ENCODE measurements around the gene MICALL2. TPM values are rescaled to one million over a fixed set of nuclear protein-coding genes. Genes with fewer than 3 reads are reported as not detected.

MICALL2 gene
- total and polyA plus RNA-seq, 3 donors from 2014 or later = 13.4 to 39.4 (median 29.4) TPM

- H3K9me3 ChIP-seq = no peaks in the 10 kb centered on the region
- DNase-seq = no peak
- TF ChIP-seq, protein P1, sequence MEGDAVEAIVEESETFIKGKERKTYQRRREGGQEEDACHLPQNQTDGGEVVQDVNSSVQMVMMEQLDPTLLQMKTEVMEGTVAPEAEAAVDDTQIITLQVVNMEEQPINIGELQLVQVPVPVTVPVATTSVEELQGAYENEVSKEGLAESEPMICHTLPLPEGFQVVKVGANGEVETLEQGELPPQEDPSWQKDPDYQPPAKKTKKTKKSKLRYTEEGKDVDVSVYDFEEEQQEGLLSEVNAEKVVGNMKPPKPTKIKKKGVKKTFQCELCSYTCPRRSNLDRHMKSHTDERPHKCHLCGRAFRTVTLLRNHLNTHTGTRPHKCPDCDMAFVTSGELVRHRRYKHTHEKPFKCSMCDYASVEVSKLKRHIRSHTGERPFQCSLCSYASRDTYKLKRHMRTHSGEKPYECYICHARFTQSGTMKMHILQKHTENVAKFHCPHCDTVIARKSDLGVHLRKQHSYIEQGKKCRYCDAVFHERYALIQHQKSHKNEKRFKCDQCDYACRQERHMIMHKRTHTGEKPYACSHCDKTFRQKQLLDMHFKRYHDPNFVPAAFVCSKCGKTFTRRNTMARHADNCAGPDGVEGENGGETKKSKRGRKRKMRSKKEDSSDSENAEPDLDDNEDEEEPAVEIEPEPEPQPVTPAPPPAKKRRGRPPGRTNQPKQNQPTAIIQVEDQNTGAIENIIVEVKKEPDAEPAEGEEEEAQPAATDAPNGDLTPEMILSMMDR (IDR thresholded peaks at IDR 0.05) = no peak
- TF ChIP-seq POLR2A (IDR thresholded peaks at IDR 0.05) = no peak
- H3K4me1 ChIP-seq = no peaks in the 10 kb centered on the region
- intact Hi-C loops (cut with DNase I; ENCODE audit: low total_unique reads) = no loop called here
- H3K27ac ChIP-seq = no peak overlapping the region
- WGBS, 2 donors = 72 to 73% methylated on average over 6 to 25 of the region's 25 CpGs
- no peaks in the 10 kb centered on the region for H3K36me3 ChIP-seq (ENCODE audit: low read depth, missing control alignments)
- H3K4me3 ChIP-seq = no peak overlapping the region
- H3K27me3 ChIP-seq = no peaks in the 10 kb centered on the region
Observed at GRCh38 chr7:1386623-1387220, 72.5 kb downstream of the MICALL2 start.

DNA sequence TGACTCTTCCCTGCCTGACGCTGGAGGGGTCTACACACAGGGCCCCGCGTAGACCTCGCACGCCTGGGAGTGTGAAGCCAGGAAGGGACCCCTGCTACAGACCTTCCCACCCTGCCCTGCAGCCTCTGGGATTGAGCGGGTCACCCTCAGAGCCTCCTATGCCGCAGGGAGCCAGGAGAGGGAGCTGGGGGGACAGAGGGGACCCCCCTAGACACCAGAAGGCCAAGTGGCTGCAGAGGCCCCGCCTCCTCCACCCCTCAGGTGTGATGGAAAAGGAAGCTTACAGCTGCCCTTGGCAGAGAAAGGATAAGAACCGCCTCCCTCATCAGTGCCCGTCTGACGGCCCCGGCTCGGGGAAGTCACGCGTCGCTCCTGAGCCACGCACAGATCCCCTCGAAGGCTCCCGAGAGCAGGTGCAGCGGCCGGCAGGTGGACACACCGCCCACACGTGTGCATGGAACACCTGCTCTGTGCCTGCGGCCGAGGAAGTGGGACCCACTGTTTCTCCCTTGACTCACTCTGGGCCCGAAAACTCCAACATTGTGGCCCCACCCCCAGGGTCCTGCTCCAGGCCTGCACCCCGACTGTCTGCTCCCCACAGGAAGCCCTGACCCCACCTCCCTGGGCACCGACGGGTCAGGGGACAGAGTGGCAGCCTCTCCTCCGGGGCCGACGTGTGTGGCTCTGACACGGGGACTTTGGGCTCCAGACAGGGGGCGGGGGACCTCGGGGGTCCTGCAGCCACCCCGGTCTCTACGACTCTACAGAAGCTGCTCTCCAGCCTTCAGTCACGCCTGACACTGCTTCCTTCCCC, 73.3 kb downstream of the MICALL2 start:
- DNase-seq = no peak
- no peaks in the 10 kb centered on the region for H3K27me3 ChIP-seq
- H3K36me3 ChIP-seq (ENCODE audit: low read depth, missing control alignments) = no peaks in the 10 kb centered on the region
- intact Hi-C loops (cut with DNase I; ENCODE audit: low total_unique reads) = no loop called here
- no peak for TF ChIP-seq POLR2A (IDR thresholded peaks at IDR 0.05)
- TF ChIP-seq, protein P1 (IDR thresholded peaks at IDR 0.05) = no peak
- 69 to 70% methylated on average over 8 to 38 of the region's 38 CpGs for WGBS, 2 donors
- no peaks in the 10 kb centered on the region for H3K4me1 ChIP-seq
- no peak overlapping the region for H3K27ac ChIP-seq
- no peaks in the 10 kb centered on the region for H3K9me3 ChIP-seq
- no peak overlapping the region for H3K4me3 ChIP-seq

- WGBS, 2 donors = 55 to 63% methylated on average over 9 to 23 of the region's 23 CpGs
- no peaks in the 10 kb centered on the region for H3K9me3 ChIP-seq
- H3K4me3 ChIP-seq = no peak overlapping the region
- H3K27me3 ChIP-seq = no peaks in the 10 kb centered on the region
- no peaks in the 10 kb centered on the region for H3K4me1 ChIP-seq
- no peaks in the 10 kb centered on the region for H3K36me3 ChIP-seq (ENCODE audit: low read depth, missing control alignments)
- no peak overlapping the region for H3K27ac ChIP-seq
- intact Hi-C loops (cut with DNase I; ENCODE audit: low total_unique reads) = no loop called here
- no peak for DNase-seq
- TF ChIP-seq, protein P1 (IDR thresholded peaks at IDR 0.05) = no peak
- no peak for TF ChIP-seq POLR2A (IDR thresholded peaks at IDR 0.05)
Observed at GRCh38 chr7:1385086-1385808, 74.0 kb downstream of the MICALL2 start.

Other genes with a start within 250 kb of the MICALL2 start
- under 1 TPM in 1 of 2 donors, not detected in 1; 0.24 TPM for gene UNCX, start 226.6 kb downstream of the MICALL2 start, total RNA-seq
- gene UNCX, start 226.6 kb downstream of the MICALL2 start, polyA plus RNA-seq (ENCODE audit: insufficient read depth, low read depth, low replicate concordance) = not detected
- gene INTS1, start 44.9 kb upstream of the MICALL2 start, total RNA-seq = 100 to 1,000 TPM; 142 to 185 TPM
- 142 TPM for gene INTS1, start 44.9 kb upstream of the MICALL2 start, polyA plus RNA-seq (ENCODE audit: insufficient read depth, low read depth, low replicate concordance)
- gene MAFK, start 71.2 kb upstream of the MICALL2 start, total RNA-seq = 10 to 100 TPM; 17.9 to 25.8 TPM
- gene MAFK, start 71.2 kb upstream of the MICALL2 start, polyA plus RNA-seq (ENCODE audit: insufficient read depth, low read depth, low replicate concordance) = 15.0 TPM
- gene TMEM184A, start 96.7 kb upstream of the MICALL2 start, total RNA-seq = 10 to 100 TPM; 18.7 to 20.9 TPM
- gene TMEM184A, start 96.7 kb upstream of the MICALL2 start, polyA plus RNA-seq (ENCODE audit: insufficient read depth, low read depth, low replicate concordance) = 7.1 TPM
- 10 to 100 TPM; 39.1 to 44.5 TPM for gene PSMG3, start 110.6 kb upstream of the MICALL2 start, total RNA-seq
- 23.7 TPM for gene PSMG3, start 110.6 kb upstream of the MICALL2 start, polyA plus RNA-seq (ENCODE audit: insufficient read depth, low read depth, low replicate concordance)
- 1 to 10 TPM; 2.8 to 3.2 TPM for gene ELFN1, start 210.8 kb upstream of the MICALL2 start, total RNA-seq
- gene ELFN1, start 210.8 kb upstream of the MICALL2 start, polyA plus RNA-seq (ENCODE audit: insufficient read depth, low read depth, low replicate concordance) = 2.3 TPM

All from testis (tissue), 3 donors.